ENCODE results near the gene EXPH5.
"Not testable (repeated sequence)": the region's sequence is repeated elsewhere in the genome, so short reads cannot be mapped to it uniquely, and the experiment has no call there.

GRCh38 chr11:108641752-108642151 lies 48.2 kb upstream of the EXPH5 start:
- not testable (repeated sequence) for TF ChIP-seq CTCF, POLR2A (IDR thresholded peaks at IDR 0.05)

Measured in body of pancreas (tissue), 4 donors.